ENCODE measurements around the gene RUVBL1. TPM values are rescaled to one million over a fixed set of nuclear protein-coding genes. Genes with fewer than 3 reads are reported as not detected.

The RUVBL1 gene
- total RNA-seq, 4 donors from 2014 or later, result 19.4 to 27.8 (median 26.7) TPM

DNA sequence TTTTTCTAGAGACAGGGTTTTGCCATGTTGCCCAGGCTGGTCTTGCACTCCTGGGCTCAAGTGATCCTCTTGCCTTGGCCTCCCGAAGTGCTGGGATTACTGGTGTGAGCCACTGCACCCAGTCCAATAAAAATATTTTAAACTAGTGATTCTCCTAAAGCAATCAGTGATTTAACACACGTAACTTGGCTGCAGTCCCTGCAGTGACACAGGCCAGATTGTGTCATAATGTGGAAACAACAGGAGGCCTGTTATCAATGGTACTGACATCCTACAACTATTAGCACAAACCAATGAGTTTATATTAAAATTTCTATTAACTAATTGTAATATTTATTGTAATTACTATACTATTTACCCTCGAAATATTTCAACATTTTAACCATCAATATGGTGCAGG lies 73.0 kb downstream of the RUVBL1 start:
- Histone ChIP-seq H3K27ac (no peak overlapping the region), H3K9me3 (no peaks in the 10 kb centered on the region), H3K4me1 (peaks cover 12 to 39% (median 26%) of the 10 kb centered on the region in 3 donors), H3K27me3 (no peaks in the 10 kb centered on the region), H3K36me3 (peaks cover 0 to 15% of the 10 kb centered on the region in 2 donors), H3K4me3 (no peak overlapping the region)
- WGBS, 2 donors (ENCODE audit: low coverage in 1 of 2), result 59 to 63% methylated on average over 3 of the region's 3 CpGs
- TF ChIP-seq EP300 (IDR thresholded peaks at IDR 0.05) (no peak), POLR2A (IDR thresholded peaks at IDR 0.05) (no peak), POLR2AphosphoS5 (IDR thresholded peaks at IDR 0.05) (no peak)
- TF ChIP-seq, protein P1, sequence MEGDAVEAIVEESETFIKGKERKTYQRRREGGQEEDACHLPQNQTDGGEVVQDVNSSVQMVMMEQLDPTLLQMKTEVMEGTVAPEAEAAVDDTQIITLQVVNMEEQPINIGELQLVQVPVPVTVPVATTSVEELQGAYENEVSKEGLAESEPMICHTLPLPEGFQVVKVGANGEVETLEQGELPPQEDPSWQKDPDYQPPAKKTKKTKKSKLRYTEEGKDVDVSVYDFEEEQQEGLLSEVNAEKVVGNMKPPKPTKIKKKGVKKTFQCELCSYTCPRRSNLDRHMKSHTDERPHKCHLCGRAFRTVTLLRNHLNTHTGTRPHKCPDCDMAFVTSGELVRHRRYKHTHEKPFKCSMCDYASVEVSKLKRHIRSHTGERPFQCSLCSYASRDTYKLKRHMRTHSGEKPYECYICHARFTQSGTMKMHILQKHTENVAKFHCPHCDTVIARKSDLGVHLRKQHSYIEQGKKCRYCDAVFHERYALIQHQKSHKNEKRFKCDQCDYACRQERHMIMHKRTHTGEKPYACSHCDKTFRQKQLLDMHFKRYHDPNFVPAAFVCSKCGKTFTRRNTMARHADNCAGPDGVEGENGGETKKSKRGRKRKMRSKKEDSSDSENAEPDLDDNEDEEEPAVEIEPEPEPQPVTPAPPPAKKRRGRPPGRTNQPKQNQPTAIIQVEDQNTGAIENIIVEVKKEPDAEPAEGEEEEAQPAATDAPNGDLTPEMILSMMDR (IDR thresholded peaks at IDR 0.05), result no peak
- no peak for ATAC-seq

DNA sequence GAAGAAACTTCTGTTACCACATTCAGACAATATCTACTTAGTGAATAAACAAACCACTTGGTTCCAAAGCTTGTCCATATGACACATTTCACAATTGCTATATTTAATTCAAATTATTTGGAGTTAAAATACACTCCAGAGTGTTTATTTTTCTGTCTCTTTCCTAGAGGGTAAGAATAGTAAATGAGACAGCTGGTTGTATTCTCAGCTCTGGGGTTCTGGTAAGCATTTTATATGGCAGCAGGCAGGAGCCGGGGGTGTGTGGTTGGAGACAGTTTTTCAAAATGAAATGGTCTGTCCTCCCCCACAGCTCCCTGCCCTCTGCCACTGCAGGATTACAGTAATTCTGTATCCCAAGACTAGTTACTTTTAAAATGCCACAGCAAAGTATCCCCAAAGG lies 82.3 kb downstream of the RUVBL1 start:
- Histone ChIP-seq H3K4me1 (no peaks in the 10 kb centered on the region), H3K9me3 (no peaks in the 10 kb centered on the region), H3K27ac (no peak overlapping the region), H3K36me3 (no peaks in the 10 kb centered on the region), H3K27me3 (no peaks in the 10 kb centered on the region), H3K4me3 (no peak overlapping the region)
- TF ChIP-seq EP300 (IDR thresholded peaks at IDR 0.05) (no peak), POLR2A (IDR thresholded peaks at IDR 0.05) (no peak), POLR2AphosphoS5 (IDR thresholded peaks at IDR 0.05) (no peak)
- TF ChIP-seq, protein P1 (IDR thresholded peaks at IDR 0.05), result no peak
- no peak for ATAC-seq
- WGBS, 2 donors (ENCODE audit: low coverage in 1 of 2), result 40 to 60% methylated on average over 1 of the region's 1 CpG

DNA sequence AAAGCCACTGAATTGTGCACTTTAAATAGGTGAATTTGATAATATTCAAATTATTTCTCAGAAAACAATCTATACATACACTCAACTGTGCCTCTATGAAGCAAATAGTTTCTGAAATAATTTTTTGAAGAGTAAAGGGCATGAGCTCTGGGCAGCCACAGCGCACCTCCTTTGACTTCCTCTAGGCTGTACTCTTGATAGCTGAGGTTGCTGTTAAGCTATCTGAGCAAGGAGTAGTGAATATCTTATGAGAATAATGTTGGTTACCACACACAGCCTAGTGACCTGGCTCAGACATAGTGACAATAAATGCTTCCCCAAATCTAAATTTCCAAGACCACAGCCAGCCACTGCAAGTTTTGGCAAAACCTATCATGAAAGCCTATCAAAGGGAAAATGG lies 83.0 kb downstream of the RUVBL1 start:
- H3K9me3 ChIP-seq, result no peaks in the 10 kb centered on the region
- no peak for ATAC-seq
- H3K27me3 ChIP-seq, result no peaks in the 10 kb centered on the region
- no peak overlapping the region for H3K27ac ChIP-seq
- H3K4me1 ChIP-seq, result no peaks in the 10 kb centered on the region
- H3K36me3 ChIP-seq, result no peaks in the 10 kb centered on the region
- TF ChIP-seq EP300 (IDR thresholded peaks at IDR 0.05) (no peak), POLR2AphosphoS5 (IDR thresholded peaks at IDR 0.05) (no peak), POLR2A (IDR thresholded peaks at IDR 0.05) (no peak)
- TF ChIP-seq, protein P1 (IDR thresholded peaks at IDR 0.05), result no peak
- 33 to 80% methylated on average over 1 of the region's 1 CpG for WGBS, 2 donors (ENCODE audit: low coverage in 1 of 2)
- H3K4me3 ChIP-seq, result no peak overlapping the region

DNA sequence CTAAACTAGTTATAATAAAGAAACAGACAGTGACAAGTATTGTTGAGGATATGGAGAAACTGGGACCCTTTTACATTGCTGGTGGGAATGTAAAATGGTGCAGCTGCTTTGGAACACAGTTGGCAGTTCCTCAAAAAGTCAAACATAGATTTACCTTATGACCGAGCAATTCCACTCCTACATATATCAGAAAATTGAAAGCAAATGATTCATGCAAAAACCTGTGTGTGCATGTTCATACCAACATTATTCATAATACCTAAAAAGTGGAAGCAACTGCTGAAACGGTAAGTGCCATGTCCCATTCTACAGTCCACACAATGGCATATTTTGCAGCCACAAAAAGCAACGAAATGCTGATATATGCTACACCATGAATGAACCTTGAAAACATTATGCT lies 83.6 kb downstream of the RUVBL1 start:
- H3K9me3 ChIP-seq, result no peaks in the 10 kb centered on the region
- H3K4me1 ChIP-seq, result no peaks in the 10 kb centered on the region
- no peak overlapping the region for H3K4me3 ChIP-seq
- H3K36me3 ChIP-seq, result no peaks in the 10 kb centered on the region
- H3K27ac ChIP-seq, result no peak overlapping the region
- no peaks in the 10 kb centered on the region for H3K27me3 ChIP-seq
- WGBS, 2 donors (ENCODE audit: low coverage in 1 of 2), result 69 to 78% methylated on average over 3 of the region's 3 CpGs
- no peak for TF ChIP-seq EP300 (IDR thresholded peaks at IDR 0.05)
- TF ChIP-seq POLR2AphosphoS5 (IDR thresholded peaks at IDR 0.05), result no peak
- TF ChIP-seq, protein P1 (IDR thresholded peaks at IDR 0.05), result no peak
- TF ChIP-seq POLR2A (IDR thresholded peaks at IDR 0.05), result no peak
- ATAC-seq, result no peak

DNA sequence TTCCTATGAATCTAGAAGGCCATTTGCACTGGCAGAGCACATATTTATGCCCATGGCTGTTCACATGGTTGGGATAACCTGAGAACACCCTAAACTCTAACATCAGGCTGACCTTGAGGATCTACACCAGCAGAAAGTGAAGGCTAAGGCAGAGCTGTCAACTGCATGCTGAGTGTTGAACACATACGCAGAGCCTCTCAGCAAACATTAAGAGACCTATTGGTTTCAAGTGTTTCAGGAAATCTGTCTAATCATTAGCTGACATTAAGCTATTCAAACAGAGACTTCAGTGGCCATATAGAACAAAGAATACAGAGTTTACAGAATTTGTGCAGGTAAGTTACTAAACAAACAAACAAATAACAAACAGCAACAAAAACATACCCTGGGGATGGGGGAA lies 87.5 kb downstream of the RUVBL1 start:
- no peaks in the 10 kb centered on the region for H3K4me1 ChIP-seq
- 90 to 100% methylated on average over 1 of the region's 1 CpG for WGBS, 2 donors (ENCODE audit: low coverage in 1 of 2)
- no peaks in the 10 kb centered on the region for H3K9me3 ChIP-seq
- H3K4me3 ChIP-seq, result no peak overlapping the region
- H3K27ac ChIP-seq, result no peak overlapping the region
- no peak for ATAC-seq
- TF ChIP-seq POLR2AphosphoS5 (IDR thresholded peaks at IDR 0.05), result no peak
- H3K36me3 ChIP-seq, result no peaks in the 10 kb centered on the region
- H3K27me3 ChIP-seq, result no peaks in the 10 kb centered on the region
